ENCODE measurements around the gene COLGALT1. TPM values are rescaled to one million over a fixed set of nuclear protein-coding genes. Genes with fewer than 3 reads are reported as not detected.
A peak's percentile ranks its signal among the peaks of the same experiment; 100 is the strongest.

The COLGALT1 gene
- total and polyA plus RNA-seq, 9 of the 15 experiments (the other 6 are each of a cell fraction or from before 2014, with no cell fraction given), result 4.9 to 119 (median 82.6) TPM

DNA sequence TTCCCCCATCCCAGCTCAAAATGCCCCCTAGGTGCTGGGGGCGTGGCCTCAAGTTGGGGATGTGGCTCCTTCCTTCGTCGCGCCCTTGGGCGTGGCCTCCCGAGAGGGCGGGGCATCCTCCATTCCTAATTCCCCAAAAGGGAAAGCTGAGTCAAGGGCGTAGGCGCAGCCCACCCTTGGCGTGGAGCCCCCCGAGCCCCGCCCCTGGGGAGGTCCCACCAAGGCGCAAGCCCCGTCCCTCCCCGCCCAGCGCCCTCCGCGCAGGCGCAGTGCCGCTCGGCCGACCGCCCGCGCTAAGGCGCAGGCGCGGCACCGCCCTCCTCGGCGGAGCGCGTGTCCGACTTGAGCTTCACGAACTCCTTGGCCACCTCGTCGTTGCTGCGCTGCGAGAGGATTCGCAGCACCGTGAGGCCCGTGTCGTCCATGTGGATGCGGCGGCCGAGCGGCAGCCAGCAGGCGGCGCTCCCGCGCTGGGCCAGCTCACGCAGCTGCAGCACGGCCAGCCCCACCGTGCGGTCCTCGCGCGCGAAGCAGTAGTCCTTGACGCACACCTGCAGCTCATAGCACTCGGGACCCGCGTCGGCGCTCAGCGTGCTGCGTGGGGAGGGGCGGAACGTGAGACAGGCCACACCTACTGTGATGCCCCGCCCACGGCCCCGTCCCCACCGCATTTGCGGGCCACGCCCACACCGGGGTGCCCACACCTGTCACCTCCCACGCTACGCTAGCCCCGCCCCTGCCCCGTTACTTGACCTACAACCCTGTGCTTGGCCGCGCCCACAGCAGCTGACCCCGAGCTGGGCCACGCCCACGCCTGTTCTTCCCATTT lies 50.5 kb downstream of the COLGALT1 start (continued):
- TF ChIP-seq CTCFL (IDR thresholded peaks at IDR 0.05; ENCODE audit: borderline replicate concordance, insufficient read depth, low read depth, low read length, poor library complexity, severe bottlenecking) (peak; percentile 96), DACH1 (IDR thresholded peaks at IDR 0.05; ENCODE audit: partially characterized antibody) (no peak), THAP7 (CRISPR knock-in tag; IDR thresholded peaks at IDR 0.05) (no peak), NR2F6 (CRISPR knock-in tag; IDR thresholded peaks at IDR 0.05) (no peak), NFYB (IDR thresholded peaks at IDR 0.05; ENCODE audit: extremely low read depth, insufficient read length) (no peak), RCOR1 (IDR thresholded peaks at IDR 0.05; ENCODE audit: borderline replicate concordance in 1 of 2, low read depth in 2 of 2, low read length in 2 of 2) (peak in 1 of 2 experiments; percentile 74; a peak in 1 of 4 replicates), PTBP1 (IDR thresholded peaks at IDR 0.05; ENCODE audit: low read depth, low read length) (no peak), CEBPB (tag; IDR thresholded peaks at IDR 0.05) (no peak), TCF3 (CRISPR knock-in tag; IDR thresholded peaks at IDR 0.05) (peak; percentile 64), ZNF778 (CRISPR knock-in tag; IDR thresholded peaks at IDR 0.05) (no peak), ZNF384 (IDR thresholded peaks at IDR 0.05; ENCODE audit: low read depth, low read length) (peak; percentile 44; the same call in 1 of the 2 replicates), NFIX (CRISPR knock-in tag; IDR thresholded peaks at IDR 0.05; ENCODE audit: low read depth) (no peak), ZNF57 (CRISPR knock-in tag; IDR thresholded peaks at IDR 0.05) (no peak), NFE2L1 (tag; IDR thresholded peaks at IDR 0.05; ENCODE audit: borderline replicate concordance, low read depth) (no peak), DMBX1 (CRISPR knock-in tag; IDR thresholded peaks at IDR 0.05; ENCODE audit: borderline replicate concordance) (0 out of 2 replicates have a peak, but pooled peaks have one; percentile 48), ZNF436 (CRISPR knock-in tag; IDR thresholded peaks at IDR 0.05) (no peak), HDAC6 (IDR thresholded peaks at IDR 0.05; ENCODE audit: low read depth, low read length) (no peak), CBX2 (IDR thresholded peaks at IDR 0.05; ENCODE audit: insufficient read depth, low read length, poor library complexity, severe bottlenecking) (no peak), CHCHD3 (CRISPR knock-in tag; IDR thresholded peaks at IDR 0.05) (no peak), ZNF431 (CRISPR knock-in tag; IDR thresholded peaks at IDR 0.05) (peak; percentile 90), TEAD4 (IDR thresholded peaks at IDR 0.05; ENCODE audit: low read length) (peak; percentile 60), TEAD4 (CRISPR knock-in tag; IDR thresholded peaks at IDR 0.05; ENCODE audit: borderline replicate concordance) (peak; percentile 82; the same call in 1 of the 2 replicates), BRD9 (IDR thresholded peaks at IDR 0.05; ENCODE audit: low read depth, partially characterized antibody) (no peak), TAF7 (tag; IDR thresholded peaks at IDR 0.05) (no peak)
- TF ChIP-seq, protein P1, sequence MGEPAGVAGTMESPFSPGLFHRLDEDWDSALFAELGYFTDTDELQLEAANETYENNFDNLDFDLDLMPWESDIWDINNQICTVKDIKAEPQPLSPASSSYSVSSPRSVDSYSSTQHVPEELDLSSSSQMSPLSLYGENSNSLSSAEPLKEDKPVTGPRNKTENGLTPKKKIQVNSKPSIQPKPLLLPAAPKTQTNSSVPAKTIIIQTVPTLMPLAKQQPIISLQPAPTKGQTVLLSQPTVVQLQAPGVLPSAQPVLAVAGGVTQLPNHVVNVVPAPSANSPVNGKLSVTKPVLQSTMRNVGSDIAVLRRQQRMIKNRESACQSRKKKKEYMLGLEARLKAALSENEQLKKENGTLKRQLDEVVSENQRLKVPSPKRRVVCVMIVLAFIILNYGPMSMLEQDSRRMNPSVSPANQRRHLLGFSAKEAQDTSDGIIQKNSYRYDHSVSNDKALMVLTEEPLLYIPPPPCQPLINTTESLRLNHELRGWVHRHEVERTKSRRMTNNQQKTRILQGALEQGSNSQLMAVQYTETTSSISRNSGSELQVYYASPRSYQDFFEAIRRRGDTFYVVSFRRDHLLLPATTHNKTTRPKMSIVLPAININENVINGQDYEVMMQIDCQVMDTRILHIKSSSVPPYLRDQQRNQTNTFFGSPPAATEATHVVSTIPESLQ (CRISPR knock-in tag; IDR thresholded peaks at IDR 0.05), result peak; percentile 97; the same call in 1 of the 2 replicates

Measured in K562 (cell line).